VCaP (cell line): ENCODE measurements around the gene C1orf56.

Source experiments
- H3K27ac ChIP-seq: fragments of 450-650 bp; 2 replicates; pipeline ENCODE4 v1.5.1; 2017
- CTCF ChIP-seq: fragments of 450-650 bp; conservative IDR thresholded peaks from 2 replicates; pipeline ENCODE4 v1.5.1; 2017; ENCODE audit warnings: mild to moderate bottlenecking, moderate library complexity

The C1orf56 gene

GRCh38 chr1:151002611-151003010 lies 44.9 kb upstream of the C1orf56 start:
- no peak overlapping the region for H3K27ac ChIP-seq
- TF ChIP-seq CTCF: no peak

GRCh38 chr1:151003180-151003579 lies 44.4 kb upstream of the C1orf56 start:
- H3K27ac ChIP-seq: no peak overlapping the region; the same call in 1 of the 2 replicates
- no peak for TF ChIP-seq CTCF

GRCh38 chr1:151005729-151006319 lies 41.7 kb upstream of the C1orf56 start:
- TF ChIP-seq CTCF: no peak
- H3K27ac ChIP-seq: peak overlapping the region; percentile 93

- H3K27ac ChIP-seq: peak within 1 kb of the TSS; percentile 93
- TF ChIP-seq CTCF: peak; percentile 71
Observed at GRCh38 chr1:151006327-151007052, 41.1 kb upstream of the C1orf56 start, which contains the start of gene MINDY1. TSS of gene MINDY1 (minus strand) at chr1:151006902. CDS start at chr1:151002617, 4,285 bp downstream.

GRCh38 chr1:151007853-151008243 lies 39.7 kb upstream of the C1orf56 start:
- H3K27ac ChIP-seq: peak overlapping the region; percentile 93
- TF ChIP-seq CTCF: no peak

GRCh38 chr1:151008244-151009205 lies 39.0 kb upstream of the C1orf56 start, which contains the start of gene PRUNE1:
TSS of gene PRUNE1 (plus strand) at chr1:151008449. CDS start at chr1:151008633, 184 bp downstream.
- no peak for TF ChIP-seq CTCF
- peak within 1 kb of the TSS; percentile 93 for H3K27ac ChIP-seq

- peak overlapping the region; percentile 93 for H3K27ac ChIP-seq
- no peak for TF ChIP-seq CTCF
Observed at GRCh38 chr1:151009206-151009587, 38.4 kb upstream of the C1orf56 start.
